Neural progenitor cell (in vitro differentiated cells): ENCODE measurements around the gene SEMA6D.

Experiments used
- EZH2 ChIP-seq: fragments of 200-600 bp; sonication (generic); IDR thresholded peaks from 2 replicates; pipeline ENCODE4 v1.6.1; 2017; ENCODE audit warnings: antibody characterized with exemption, mild to moderate bottlenecking, moderate library complexity
- TF ChIP-seq, protein P1 (sequence below): fragments of 200-600 bp; sonication (generic); IDR thresholded peaks from 2 replicates; pipeline ENCODE4 v1.5.1; 2017; ENCODE audit warnings: antibody characterized with exemption, mild to moderate bottlenecking

DNA sequence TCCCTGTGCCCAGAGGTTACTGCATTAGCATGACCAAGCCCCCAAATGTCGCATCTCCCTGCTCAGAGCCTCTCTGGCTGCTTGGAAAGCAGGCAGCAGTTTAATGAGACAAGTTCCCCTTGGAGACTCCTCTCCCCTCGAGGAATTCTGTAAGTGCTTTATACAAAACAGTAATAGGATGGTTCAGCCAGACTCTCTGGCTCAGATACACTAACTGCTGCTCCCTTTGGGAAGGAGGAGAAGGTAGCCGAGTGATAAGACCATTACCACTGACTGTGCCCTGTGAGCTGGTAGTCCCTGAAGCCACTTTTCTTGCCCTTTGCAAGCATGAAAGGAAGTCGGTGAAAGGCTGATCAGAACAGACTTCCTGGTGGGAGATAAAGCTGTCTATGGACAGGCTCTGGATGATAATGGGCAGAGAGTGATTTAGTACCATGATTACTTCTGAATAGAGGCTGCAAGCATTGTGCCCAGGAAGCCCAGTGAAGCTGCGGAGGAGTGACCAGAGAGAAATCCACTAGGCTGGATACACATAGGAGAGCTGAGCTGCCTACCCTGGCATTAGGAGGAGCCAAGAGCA, 100.8 kb downstream of the SEMA6D start:
- no peak for TF ChIP-seq EZH2
- TF ChIP-seq, protein P1, sequence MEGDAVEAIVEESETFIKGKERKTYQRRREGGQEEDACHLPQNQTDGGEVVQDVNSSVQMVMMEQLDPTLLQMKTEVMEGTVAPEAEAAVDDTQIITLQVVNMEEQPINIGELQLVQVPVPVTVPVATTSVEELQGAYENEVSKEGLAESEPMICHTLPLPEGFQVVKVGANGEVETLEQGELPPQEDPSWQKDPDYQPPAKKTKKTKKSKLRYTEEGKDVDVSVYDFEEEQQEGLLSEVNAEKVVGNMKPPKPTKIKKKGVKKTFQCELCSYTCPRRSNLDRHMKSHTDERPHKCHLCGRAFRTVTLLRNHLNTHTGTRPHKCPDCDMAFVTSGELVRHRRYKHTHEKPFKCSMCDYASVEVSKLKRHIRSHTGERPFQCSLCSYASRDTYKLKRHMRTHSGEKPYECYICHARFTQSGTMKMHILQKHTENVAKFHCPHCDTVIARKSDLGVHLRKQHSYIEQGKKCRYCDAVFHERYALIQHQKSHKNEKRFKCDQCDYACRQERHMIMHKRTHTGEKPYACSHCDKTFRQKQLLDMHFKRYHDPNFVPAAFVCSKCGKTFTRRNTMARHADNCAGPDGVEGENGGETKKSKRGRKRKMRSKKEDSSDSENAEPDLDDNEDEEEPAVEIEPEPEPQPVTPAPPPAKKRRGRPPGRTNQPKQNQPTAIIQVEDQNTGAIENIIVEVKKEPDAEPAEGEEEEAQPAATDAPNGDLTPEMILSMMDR = no peak
